NCI-H2081 (cell line): ENCODE results near the gene DENND1A.

ENCODE experiments used
- DNase-seq, 2 experiments: peaks; one replicate each; lab custom pipeline; 2025; lab: John Stamatoyannopoulos, UW

DENND1A gene

DNA sequence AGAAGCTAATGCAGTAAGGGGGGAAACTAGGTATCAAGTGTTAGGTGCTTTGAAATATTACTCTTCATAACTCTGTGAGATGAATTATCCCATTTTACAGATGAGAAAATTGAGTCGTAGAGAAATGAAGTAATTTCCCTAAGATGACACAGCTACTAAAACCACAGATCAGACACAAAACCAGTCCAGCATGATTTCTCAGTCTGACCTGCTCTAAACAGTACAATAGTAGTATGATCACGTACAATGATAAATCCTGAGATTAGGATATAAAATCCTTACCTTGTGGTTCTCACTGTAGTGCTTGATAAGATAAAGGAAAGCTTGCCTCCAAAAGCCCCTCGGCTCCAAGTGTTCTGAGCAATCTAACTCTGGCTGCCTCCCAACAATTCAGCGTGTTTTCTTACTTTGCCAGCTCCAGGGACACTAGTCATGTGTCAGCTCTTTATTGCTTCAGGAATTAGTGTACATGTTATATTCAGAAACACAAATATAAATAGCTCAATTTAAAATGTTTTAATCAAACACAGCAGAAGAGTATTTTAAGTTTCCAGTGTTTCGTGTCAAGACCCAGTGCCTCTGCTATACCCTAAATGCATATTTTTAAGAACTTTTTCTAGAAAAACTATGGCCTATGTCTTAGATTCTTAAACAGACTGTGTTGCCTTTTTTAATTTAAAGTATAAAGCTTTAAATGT lies 243.6 kb downstream of the DENND1A start:
- DNase-seq = peak in 1 of 2 experiments; percentile 41

DNA sequence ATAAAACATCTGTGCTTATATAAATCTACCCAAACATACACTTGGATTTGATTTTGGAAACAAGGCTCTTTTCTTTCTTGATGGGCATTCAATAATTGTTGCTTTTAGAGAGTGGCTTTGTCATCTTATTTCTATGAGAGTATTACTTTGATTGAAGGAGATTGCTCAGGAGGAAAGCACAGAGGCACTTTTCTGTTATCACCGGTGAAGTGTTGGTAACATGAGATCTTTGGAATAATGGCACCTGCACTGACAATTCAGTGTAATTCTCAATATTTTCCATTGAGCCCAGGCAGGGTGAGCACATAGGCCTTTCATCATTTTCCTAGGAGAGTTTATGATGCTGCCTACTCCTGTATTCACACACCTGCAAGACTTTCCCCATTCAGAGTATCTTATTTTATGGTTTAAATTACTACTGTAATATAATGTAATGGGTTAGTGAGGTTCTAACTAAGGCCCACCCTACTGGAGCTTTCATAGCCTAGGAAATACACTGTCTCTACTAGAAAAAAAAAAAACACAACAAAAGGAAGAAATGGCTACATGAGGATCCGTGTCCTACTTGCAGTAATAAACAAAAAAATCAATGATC lies 244.3 kb downstream of the DENND1A start:
- no peak for DNase-seq

DNA sequence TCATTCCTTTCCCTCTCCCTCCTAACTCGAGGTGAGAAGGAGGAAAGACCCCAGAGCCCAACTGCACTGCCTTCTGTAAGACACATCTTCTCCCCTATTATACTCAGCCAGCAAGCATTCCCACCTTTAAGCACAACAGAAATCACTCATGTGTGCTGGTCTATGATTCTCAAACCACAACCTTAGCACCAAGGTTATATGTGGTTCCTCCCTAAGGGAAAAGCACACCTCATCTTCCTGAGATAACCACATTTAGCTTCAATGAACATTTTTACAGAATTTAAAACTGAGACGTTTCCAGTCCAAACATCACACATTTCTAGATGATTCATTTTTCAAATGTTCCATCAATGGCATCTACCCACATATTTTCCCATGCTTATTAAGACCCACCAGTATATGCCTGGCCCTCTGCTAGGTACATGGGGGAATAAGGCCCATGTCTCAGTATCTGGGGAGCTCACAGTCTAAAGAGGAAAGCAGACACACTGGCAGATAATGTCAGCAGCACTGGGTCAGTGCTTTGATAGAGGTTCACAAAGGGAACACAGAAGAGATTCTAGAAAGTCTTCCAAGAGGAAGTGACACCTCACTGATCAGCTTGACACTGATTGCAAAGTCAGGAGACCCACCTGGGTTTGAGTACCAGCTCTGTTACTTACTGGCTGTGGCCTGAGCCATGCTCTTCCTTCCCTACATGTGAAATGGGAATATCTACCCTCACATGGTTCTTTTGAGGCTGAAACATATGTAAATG lies 245.4 kb downstream of the DENND1A start:
- DNase-seq = no peak

DNA sequence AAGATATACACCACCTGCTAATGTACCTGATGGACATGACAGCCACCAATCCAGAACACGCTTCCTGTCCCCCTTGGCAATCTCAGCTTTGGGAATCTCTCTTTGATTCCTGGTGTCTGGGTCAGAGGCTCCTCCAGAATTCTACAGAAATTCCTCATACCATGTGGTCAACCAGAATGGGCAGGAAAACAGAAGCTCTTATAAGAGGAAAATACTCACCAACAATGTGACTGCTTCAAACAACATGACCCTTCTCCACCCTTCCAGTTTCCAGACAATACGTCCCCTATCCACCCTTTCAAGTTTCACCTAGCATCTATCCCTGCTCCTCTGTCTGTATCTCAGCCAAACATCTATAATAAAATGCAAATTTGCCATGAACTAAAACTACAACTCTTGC lies 247.2 kb downstream of the DENND1A start:
- no peak for DNase-seq

DNA sequence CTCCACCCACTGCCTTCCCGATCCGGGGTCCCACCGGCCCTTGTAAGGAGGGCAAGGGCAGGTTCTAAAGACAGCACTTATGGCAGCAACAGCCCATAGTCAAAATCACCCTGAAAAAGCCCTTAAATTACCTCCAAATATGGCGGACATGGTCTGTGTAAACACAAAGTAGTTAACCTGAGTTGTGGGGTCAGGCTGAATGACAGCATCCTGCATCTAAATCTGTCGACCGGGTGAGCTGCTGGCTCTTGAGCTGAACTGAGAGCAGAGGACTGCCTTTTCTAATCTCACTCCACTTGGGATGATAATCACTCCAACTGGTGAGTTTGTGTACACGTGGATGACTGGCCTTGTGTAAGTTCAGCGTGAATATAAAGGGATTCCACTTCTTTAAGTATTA lies 249.6 kb downstream of the DENND1A start:
- DNase-seq = no peak

DNA sequence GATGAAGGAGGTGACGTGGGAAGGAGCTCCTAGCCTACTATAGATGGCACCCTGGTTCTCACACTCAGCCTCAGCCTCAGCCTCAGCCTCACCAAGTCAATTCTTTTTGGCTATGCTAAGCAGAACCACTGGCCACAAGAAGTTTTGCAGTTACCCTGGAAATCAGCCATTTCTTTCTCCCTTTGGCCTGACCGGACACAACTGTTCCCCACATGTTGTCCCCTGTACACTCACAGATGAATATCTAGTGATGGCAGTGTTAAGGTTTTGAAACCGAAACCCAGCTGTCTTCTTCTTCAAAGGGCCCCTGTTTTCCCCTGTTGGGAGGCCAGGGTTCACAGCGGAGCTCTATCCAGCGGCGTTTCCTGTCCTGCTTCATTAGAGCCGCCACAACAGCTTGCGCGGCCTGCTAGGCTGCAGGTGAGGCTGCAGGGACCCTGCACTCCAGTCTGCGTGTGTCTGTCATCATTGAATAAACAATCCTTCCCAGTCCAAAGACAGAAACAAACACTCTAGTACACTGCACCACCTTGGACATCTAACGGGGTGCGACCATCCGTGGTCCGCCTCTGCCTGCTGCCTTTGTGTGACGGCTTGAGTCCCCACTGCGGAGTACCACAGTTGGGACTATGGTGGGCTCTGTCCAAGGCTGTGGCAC lies 250.5 kb downstream of the DENND1A start:
- peak; percentile 7 to 73 for DNase-seq

DNA sequence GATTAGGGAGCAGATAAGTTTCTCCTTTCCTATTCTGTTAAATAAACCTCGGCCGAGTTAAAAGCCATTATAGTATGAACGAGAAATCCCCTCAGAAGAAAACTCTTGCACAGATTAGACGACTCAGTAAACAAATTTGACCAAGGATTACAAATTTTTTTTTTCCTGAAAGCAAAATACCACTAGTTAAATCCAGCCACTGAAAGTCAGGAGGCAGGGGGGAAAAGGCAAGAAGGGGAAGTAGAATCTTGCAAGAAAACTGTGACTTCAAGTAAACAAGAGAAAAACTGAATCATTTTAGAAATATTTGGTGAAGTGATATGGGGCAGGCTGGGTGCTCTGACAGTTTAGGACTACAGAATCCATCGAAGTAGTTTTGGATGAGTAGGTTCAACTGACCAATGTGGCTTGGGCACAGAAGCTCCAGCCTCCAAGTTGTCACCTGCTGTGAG lies 251.0 kb downstream of the DENND1A start:
- DNase-seq = no peak

DNA sequence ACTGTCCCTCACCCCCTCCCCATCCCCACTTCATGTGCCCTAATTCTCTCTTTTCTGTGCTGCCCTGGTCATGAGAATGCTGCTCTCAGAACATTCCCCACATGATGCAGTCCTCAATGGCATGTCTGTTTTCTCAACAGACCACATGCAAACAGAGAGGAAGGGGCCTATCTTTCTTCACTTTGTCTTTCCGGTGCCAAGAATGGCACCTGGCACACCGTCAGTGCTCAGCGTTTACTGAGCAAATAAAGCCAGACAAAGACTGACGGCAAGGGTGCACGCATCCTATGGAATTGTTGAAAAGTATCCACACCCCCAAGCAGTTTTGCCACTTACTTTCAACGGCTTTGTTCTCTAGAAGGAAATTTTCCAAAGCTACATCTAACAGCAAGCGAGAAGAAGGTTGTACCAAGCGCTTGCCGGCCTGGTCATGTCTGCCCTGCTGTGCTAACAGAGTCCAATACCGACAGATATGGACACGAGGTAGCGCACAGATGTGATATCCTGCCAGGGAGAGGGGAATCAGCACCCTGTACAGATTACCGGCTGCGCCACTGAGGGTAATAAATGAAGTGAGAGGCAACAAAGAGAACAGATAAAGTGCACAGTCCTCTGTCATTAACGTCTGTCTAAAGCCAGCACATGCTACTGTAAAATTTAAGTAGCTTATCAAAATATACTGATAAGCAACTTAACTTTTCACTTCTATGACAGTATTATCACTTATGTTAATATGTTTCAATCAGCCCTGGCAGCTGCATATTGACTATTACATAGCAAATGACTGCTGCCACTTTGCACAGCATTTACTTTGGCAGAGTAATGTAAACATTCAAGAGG lies 251.7 kb downstream of the DENND1A start:
- peak; percentile 87 to 94 for DNase-seq

DNA sequence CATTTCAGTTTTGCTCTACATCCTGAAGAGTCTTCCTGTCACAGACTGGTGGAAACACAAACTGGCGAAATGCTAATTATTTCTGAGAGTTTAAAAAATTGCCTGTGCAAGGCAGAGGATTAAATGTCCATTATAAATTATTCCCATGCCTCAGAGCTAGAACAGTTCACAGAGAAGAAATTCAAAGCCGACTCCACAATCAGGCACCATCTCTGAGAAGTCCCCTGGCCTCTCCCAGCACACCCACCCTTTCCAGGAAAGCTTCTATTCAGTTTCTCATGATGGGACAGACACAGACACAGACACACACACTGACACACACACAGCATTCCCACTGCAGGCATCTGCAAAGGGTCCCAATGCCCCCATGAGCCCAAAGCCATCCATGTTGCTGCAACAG lies 253.1 kb downstream of the DENND1A start:
- no peak for DNase-seq

DNA sequence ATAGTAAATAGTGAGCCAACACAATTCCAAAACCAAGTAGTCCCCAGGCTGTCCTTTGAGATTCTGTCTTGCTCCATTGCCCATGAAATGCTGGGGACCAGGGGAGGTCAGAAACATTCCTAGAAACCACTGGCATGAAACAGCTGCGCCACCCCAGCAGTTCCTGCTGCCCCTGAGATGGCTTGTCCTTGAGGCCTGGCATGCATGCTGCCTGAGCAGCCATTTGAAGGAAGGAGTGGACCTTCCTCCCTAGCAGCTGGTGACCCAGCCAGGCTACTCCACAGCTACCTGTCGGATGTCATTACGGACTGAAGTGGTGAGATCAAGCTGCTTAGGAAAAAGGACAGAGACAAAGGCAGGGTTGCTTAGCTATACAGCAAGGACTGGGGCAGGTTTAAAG lies 260.6 kb downstream of the DENND1A start:
- DNase-seq = no peak

DNA sequence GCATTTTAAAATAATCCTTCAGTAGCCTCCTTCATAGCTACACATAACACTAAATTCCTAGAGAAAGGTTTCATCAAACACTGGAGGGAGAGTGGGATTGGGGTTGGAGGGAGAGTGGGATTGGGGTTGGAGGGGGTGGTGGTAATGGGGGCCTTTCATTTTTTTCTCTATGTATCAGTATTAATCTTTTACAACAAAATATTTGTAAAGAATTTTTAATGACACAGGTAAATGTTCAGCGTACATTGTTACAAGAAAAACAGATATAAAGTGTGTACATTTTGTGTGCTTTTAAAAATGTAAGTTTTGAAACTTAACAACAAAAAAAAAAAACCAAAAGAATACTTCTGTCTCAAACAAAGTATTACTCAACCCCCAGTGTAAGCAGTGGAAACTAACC lies 266.4 kb downstream of the DENND1A start:
- no peak for DNase-seq

DNA sequence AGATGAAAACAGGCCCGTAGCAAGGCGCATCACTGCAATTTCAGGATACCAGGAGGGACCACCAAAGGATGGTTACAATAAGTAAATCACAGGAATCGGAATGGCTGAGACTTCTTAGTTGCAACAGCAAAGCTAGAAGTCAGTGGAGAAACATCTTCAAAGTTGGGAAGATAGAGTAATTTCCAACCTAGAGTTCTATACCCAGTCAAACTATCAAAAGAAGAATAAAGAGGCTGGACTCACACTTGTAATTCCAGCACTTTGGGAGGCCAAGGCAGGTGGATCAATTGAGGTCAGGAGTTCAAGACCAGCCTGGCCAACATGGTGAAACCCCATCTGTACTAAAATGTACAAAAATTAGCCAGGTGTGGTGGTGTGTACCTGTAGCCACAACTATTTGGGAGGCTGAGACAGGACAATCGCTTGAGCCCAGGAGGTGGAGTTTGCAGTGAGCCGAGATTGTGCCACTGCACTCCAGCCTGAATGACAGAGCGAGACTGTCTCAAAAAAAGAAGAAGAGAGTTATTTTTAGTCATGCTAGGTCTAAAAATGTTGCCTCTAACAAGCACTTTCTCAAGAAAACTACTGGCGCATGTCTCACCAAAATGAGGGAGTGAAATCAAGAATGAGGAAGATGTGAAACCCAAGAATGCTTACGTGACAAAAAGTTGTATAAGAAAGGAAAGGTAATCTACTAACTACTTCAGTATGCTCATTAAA lies 267.7 kb downstream of the DENND1A start:
- DNase-seq = no peak

DNA sequence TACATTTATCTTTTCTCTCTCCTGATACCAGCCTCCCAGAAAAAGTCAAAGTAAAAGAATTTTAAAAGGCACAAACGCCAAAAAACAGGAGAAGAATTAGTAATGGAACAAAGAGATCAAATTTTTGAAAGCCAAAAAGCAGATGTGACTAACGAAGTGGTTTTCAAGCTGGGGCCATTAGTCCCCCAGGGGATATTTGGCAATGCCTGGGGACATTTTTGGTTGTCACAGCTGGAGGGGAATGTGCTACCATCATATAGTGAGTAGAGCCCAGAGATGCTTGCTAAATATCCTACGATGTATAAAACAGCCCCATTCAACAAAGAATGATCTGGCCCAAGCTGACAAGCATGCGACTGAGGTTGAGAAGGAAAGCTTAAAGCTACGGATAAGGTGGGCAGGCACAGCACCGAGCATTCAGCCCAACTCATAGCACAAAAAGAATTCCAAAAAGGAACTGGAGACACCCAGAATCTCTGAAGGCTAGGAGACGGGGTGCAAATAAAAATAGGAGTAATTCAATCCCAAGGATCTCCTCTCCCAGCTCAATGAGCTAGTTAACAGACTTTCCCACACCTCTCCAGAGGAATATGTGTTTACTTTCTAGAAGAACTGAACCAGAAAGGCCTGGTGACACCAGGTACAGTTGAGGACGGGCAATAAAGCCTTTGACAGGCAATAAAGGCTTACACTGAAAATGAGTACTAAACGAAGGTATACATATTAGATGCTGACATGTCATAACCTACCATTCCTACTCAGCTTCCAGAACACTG lies 269.0 kb downstream of the DENND1A start:
- peak in 1 of 2 experiments; percentile 57 for DNase-seq

DNA sequence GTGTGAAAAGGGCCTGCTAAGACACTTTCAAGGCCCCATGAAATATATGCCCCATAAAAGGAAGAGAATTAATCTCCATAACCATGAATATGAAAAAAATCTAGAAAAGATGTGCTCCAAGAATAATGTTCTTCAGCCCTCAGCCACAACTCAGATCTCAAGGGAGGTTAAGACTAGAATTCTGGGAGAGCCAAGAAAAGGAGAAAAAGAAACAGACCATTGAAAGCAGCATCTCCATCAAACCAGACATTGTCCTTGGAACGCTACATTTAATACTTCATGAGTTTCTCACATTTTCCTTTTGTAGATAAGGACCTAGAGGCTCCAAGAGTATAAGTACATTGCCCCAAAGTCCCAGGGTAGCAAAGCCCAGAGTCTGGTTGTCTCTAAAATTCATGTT lies 270.6 kb downstream of the DENND1A start:
- DNase-seq = no peak

DNA sequence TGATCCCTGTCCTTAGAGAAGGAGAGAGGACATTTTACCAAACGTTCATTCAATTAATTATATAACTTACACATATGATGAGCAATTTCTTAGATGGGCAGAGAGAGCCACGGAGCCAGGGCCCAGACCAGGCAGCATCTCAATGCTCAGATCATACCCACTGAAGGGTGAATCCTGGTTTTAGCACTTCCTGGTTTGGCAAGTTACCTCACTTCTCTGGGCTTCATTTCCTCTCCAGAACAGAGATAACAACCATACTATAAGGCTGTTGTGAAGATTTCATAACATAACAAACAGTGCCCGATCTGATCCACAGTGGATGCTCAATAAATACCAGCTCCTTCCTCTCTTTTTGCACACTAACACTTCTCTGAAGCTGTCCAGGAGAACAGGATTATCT lies 271.1 kb downstream of the DENND1A start:
- DNase-seq = no peak

DNA sequence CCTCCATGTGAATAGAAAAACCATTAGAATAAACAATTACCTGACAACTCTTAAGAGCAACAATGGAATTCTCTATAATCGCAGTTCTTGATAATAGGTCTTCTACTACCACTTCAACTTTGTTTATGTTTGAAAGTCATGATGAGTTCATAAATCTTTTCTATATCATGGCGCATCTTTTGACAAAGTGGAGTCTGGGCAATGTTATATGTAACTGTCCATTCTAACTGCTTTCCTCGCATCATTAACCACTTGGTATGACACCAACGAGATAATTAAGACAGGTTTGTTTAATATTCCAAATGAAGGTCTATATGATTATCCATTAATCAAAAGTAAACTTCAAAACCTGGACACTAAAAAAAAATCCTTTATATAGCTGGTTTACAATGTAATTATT lies 272.0 kb downstream of the DENND1A start:
- DNase-seq = no peak

DNA sequence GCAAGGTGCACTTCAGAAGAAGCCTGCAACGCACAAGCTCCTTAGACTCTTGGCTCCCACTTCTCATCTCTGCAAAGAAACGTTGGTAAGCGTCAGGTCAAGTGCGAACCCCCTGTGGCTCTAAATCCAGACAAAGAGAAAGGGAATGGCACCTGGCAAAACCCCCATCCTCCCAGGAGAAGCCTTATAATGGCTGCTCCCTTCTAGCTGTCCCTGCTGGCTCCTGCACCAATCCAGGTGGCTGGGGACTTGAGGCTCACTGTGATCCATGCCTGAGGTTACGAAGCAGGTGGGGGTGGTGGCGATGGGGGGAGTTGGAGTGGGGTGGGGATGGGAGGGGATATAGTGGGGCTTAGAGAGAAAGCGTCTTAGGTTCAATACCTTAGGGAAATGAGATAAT lies 272.8 kb downstream of the DENND1A start:
- no peak for DNase-seq

DNA sequence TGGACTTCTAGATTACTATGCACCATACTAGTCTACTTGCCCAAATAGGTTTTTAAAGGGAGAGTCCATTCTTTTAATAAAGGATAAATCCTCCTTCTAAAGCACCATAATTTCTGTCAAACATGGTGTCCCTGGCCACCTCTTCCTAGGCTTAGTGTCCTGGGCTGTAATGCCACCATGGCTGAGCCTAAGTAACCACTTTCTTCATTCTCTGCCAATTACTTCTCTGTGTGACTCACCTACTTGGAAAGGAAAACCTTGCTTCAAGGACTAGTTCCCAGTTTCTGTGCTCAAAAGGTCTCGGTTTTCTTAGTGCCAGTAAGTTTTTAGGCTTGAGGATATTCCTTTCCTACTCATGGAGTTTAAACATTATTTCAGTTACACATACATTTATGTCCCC lies 273.4 kb downstream of the DENND1A start:
- no peak for DNase-seq

DNA sequence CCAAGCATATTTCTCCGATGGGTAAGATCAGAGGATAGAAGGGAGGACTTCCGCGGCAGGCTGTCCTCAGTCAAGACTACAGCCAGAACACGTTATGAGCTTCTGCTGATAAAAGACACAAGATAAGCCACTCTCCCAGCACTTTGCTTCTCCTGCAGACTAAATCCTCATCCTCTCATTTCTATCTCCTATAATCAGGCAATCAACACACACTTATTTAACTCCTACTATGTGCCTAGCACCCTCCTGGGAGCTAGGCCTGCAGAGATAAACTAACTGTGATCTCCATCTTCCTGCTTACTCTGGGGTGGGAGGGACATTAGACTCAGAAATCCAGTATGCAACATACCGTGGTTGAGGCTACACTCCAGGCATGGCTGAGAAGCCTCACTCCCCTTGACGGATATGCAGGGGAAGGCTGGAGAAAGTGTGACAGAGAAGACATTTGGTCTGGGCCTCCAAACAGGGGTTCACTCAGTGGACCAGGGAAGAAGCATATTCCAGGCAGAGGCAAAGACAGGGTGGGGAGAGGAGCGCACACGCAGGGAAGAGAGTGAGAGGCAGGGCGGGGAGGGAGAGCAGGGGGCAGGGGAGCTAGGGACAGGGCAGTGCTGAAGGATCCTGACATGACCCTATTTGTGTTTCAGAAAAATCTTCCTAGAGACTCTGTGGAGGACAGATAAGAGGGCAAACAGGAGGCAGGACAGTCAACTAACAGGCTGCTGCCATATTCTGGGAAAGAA lies 274.1 kb downstream of the DENND1A start:
- DNase-seq = no peak
